ENCODE data around the gene HMX3. TPM values are rescaled to one million over a fixed set of nuclear protein-coding genes. Genes with fewer than 3 reads are reported as not detected.

HMX3 gene
- total and polyA plus RNA-seq, 2 of the 8 experiments (the other 6 are each of a cell fraction or from before 2014, with no cell fraction given) = 0.05 TPM; not detected in 1

DNA sequence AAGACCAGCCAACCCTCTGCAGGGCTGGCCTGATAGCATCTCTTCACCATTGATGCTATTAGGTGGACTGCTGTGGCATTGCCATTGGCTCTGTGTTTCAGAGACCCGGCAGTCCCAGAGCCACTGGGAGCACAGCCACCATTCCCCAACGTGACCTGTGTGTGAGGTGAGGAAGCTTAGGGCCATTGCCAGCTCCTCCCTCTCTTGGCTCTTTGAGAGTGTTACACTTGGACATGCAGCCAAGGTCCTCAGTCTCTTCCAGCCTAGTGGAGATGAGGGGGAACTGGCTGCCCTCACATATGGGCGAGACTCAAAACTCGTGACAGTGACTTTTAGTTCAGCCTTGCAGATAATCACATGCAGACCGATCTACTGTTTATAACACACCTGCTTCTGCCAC lies 39.3 kb upstream of the HMX3 start:
- no peaks in the 10 kb centered on the region for H3K36me3 ChIP-seq (ENCODE audit: control insufficient read depth in 2 of 4, insufficient read depth in 4 of 4, low read length in 3 of 4)
- no peak overlapping the region for H4K91ac ChIP-seq (replicated peaks; ENCODE audit: insufficient read length, low read length)
- H3K18ac ChIP-seq (ENCODE audit: extremely low read depth, low read length) = no peak overlapping the region
- H3K79me2 ChIP-seq (ENCODE audit: control insufficient read depth in 1 of 2, insufficient read depth in 2 of 2, low read length in 2 of 2) = no peaks in the 10 kb centered on the region
- no peak overlapping the region for H3K56ac ChIP-seq (replicated peaks; ENCODE audit: insufficient read length, low read depth, low read length)
- H4K8ac ChIP-seq (ENCODE audit: extremely low read depth, insufficient read depth, low read length) = no peak overlapping the region
- no peaks in the 10 kb centered on the region for H3K9me3 ChIP-seq (ENCODE audit: insufficient read depth in 2 of 2, low read depth in 1 of 2, low read length in 1 of 2)
- H3K14ac ChIP-seq (ENCODE audit: insufficient read length) = no peak overlapping the region
- no peak overlapping the region for H3K4me2 ChIP-seq (ENCODE audit: insufficient read depth in 1 of 2, low read depth in 2 of 2, low read length in 2 of 2)
- DNase-seq (ENCODE audit: low read depth in 1 of 2, low spot score in 2 of 2) = no peak
- H2BK15ac ChIP-seq (ENCODE audit: low read length) = no peak overlapping the region
- no peak overlapping the region for H2BK20ac ChIP-seq (ENCODE audit: low read length)
- H3K27ac ChIP-seq (ENCODE audit: low read depth, low read length) = no peak overlapping the region
- H4K20me1 ChIP-seq (replicated peaks in 1 of 2; ENCODE audit: control insufficient read depth in 1 of 2, insufficient read depth in 2 of 2, low read length in 2 of 2) = no peaks in the 10 kb centered on the region
- no peak overlapping the region for H4K5ac ChIP-seq (ENCODE audit: insufficient read length, low read depth, low read length)
- no peaks in the 10 kb centered on the region for H3K27me3 ChIP-seq (replicated peaks in 1 of 4; ENCODE audit: control insufficient read depth in 3 of 4, extremely low read depth in 1 of 4, insufficient read depth in 3 of 4, low read length in 3 of 4)
- no peak overlapping the region for H2BK12ac ChIP-seq (ENCODE audit: low read depth, low read length)
- no peak overlapping the region for H2AFZ ChIP-seq (ENCODE audit: low read length)
- H3K23ac ChIP-seq (ENCODE audit: insufficient read length) = no peak overlapping the region
- H3K79me1 ChIP-seq (ENCODE audit: low read depth, low read length) = no peaks in the 10 kb centered on the region
- 92% methylated on average over 5 of the region's 5 CpGs; no CpG with 5 or more reads in 1 of the 2 experiments for whole genome bisulfite sequencing, 2 experiments (ENCODE audit: extremely low coverage in 1 of 2, insufficient coverage in 1 of 2, insufficient read length in 1 of 2, insufficient replicate concordance in 2 of 2, low coverage in 1 of 2, low lambda C conversion rate in 2 of 2, missing lambda C conversion rate in 1 of 2)
- no peak overlapping the region for H3K4ac ChIP-seq (replicated peaks; ENCODE audit: insufficient read length, low read depth, low read length)
- FAIRE-seq = no peak
- ChIA-PET CTCF (ENCODE audit: partially characterized antibody) (no interaction called here), POLR2A (ENCODE audit: partially characterized antibody) (no interaction called here)
- no peak overlapping the region for H3K4me3 ChIP-seq (ENCODE audit: extremely low read depth in 1 of 4, insufficient read depth in 2 of 4, low read depth in 3 of 4, low read length in 4 of 4)
- H3K23me2 ChIP-seq (ENCODE audit: low read depth, low read length) = no peaks in the 10 kb centered on the region
- no peak overlapping the region for H2BK120ac ChIP-seq (replicated peaks; ENCODE audit: low read depth, low read length)
- no peak overlapping the region for H2BK5ac ChIP-seq (ENCODE audit: low read depth, low read length)
- H3K9ac ChIP-seq (replicated peaks in 1 of 4; ENCODE audit: extremely low read depth in 1 of 4, low read depth in 3 of 4, low read length in 3 of 4) = no peak overlapping the region
- H3K4me1 ChIP-seq (replicated peaks in 1 of 4; ENCODE audit: control insufficient read depth in 3 of 4, insufficient read depth in 4 of 4, low read length in 3 of 4) = no peaks in the 10 kb centered on the region; a peak in 1 of 7 replicates
- H2AK5ac ChIP-seq (ENCODE audit: low read depth, low read length) = no peak overlapping the region
- TF ChIP-seq KDM1A (IDR thresholded peaks at IDR 0.05; ENCODE audit: borderline replicate concordance, low read length) = no peak
- TF ChIP-seq BACH1 (IDR thresholded peaks at IDR 0.05; ENCODE audit: low read length) = no peak
- no peak for TF ChIP-seq ZNF274 (IDR thresholded peaks at IDR 0.05; ENCODE audit: borderline replicate concordance, extremely low read depth, low read length)
- no peak for TF ChIP-seq CEBPB (IDR thresholded peaks at IDR 0.05; ENCODE audit: low read depth, low read length)
- no peak for TF ChIP-seq SP1 (IDR thresholded peaks at IDR 0.05; ENCODE audit: low read depth, low read length)
- TF ChIP-seq TEAD4 (IDR thresholded peaks at IDR 0.05; ENCODE audit: low read depth, low read length) = no peak
